Prostate gland (tissue), 2 donors: ENCODE results near the gene PRG3.

ENCODE experiments used
- POLR2A ChIP-seq: fragments of 450-650 bp; IDR thresholded peaks from one replicate; pipeline ENCODE4 v1.6.1; 2016; ENCODE audit warnings: antibody characterized with exemption, mild to moderate bottlenecking
- TF ChIP-seq, protein P1 (sequence below), 4 experiments: fragments of 200-600 bp in 2 of 4; fragments of 450-650 bp in 2 of 4; sonication (generic) in 2 of 4; IDR thresholded peaks; 1 replicate in 3 of 4; 2 replicates in 1 of 4; pipeline ENCODE4 v1.5.1; 2016 to 2019; ENCODE audit warnings: antibody characterized with exemption in 4 of 4, mild to moderate bottlenecking in 2 of 4, moderate library complexity in 2 of 4

DNA sequence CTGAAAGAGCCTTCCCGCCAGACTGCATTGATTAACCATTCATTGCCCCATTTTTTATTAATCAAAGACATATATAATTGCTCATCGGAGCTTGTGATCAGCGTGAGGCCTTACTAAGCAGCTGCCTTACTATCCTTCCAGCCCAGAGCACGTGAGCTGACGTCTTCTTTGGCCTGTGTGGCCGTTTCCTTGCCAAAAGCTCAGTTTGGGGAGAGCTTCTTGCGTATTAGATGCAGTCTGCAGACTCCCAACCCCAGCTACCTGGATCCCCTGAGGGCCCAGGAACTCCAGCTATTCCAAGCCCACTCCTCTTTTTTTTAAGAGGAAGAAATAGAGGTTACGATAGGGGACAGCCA is 46.8 kb upstream of the PRG3 start:
- TF ChIP-seq, protein P1, sequence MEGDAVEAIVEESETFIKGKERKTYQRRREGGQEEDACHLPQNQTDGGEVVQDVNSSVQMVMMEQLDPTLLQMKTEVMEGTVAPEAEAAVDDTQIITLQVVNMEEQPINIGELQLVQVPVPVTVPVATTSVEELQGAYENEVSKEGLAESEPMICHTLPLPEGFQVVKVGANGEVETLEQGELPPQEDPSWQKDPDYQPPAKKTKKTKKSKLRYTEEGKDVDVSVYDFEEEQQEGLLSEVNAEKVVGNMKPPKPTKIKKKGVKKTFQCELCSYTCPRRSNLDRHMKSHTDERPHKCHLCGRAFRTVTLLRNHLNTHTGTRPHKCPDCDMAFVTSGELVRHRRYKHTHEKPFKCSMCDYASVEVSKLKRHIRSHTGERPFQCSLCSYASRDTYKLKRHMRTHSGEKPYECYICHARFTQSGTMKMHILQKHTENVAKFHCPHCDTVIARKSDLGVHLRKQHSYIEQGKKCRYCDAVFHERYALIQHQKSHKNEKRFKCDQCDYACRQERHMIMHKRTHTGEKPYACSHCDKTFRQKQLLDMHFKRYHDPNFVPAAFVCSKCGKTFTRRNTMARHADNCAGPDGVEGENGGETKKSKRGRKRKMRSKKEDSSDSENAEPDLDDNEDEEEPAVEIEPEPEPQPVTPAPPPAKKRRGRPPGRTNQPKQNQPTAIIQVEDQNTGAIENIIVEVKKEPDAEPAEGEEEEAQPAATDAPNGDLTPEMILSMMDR (IDR thresholded peaks at IDR 0.05), result no peak
- no peak for TF ChIP-seq POLR2A
